Epithelial cell of esophagus (primary cell): ENCODE measurements around the gene CAMK1.

Experiments used
- DNase-seq: peaks from one replicate; pipeline ENCODE4 v3.0.0; 2010; ENCODE audit warnings: low read depth
- H3K4me3 ChIP-seq: 2 replicates; pipeline ENCODE4 v1.5.1; 2011; ENCODE audit warnings: mild to moderate bottlenecking, low read length, control low read depth
- CTCF ChIP-seq: IDR thresholded peaks from 2 replicates; pipeline ENCODE4 v1.5.1; 2011; ENCODE audit warnings: low read depth, mild to moderate bottlenecking, low read length, control low read depth, inconsistent platforms; ENCODE audit not compliant: insufficient read depth; ENCODE audit errors: missing control alignments

Gene CAMK1

GRCh38 chr3:9786209-9786739 is 16.5 kb upstream of the CAMK1 start:
- no peak for TF ChIP-seq CTCF
- H3K4me3 ChIP-seq, result no peak overlapping the region
- no peak for DNase-seq

GRCh38 chr3:9785602-9786001 is 15.9 kb upstream of the CAMK1 start:
- no peak for DNase-seq
- TF ChIP-seq CTCF, result no peak
- H3K4me3 ChIP-seq, result no peak overlapping the region

- TF ChIP-seq CTCF, result no peak
- no peak overlapping the region for H3K4me3 ChIP-seq
- DNase-seq, result no peak
Observed at GRCh38 chr3:9784965-9785364, 15.2 kb upstream of the CAMK1 start.

- no peak for DNase-seq
- no peak overlapping the region for H3K4me3 ChIP-seq
- no peak for TF ChIP-seq CTCF
Observed at GRCh38 chr3:9783954-9784353, 14.2 kb upstream of the CAMK1 start.

GRCh38 chr3:9782770-9783169 is 13.0 kb upstream of the CAMK1 start:
- no peak for DNase-seq
- peak; percentile 12 for TF ChIP-seq CTCF
- no peak overlapping the region for H3K4me3 ChIP-seq

GRCh38 chr3:9781978-9782603 is 12.3 kb upstream of the CAMK1 start:
- peak; percentile 72 for DNase-seq
- no peak for TF ChIP-seq CTCF
- H3K4me3 ChIP-seq, result no peak overlapping the region

GRCh38 chr3:9781551-9781950 is 11.8 kb upstream of the CAMK1 start:
- TF ChIP-seq CTCF, result no peak
- DNase-seq, result no peak
- no peak overlapping the region for H3K4me3 ChIP-seq
